ENCODE results near the gene FBXL7.

Gene FBXL7

DNA sequence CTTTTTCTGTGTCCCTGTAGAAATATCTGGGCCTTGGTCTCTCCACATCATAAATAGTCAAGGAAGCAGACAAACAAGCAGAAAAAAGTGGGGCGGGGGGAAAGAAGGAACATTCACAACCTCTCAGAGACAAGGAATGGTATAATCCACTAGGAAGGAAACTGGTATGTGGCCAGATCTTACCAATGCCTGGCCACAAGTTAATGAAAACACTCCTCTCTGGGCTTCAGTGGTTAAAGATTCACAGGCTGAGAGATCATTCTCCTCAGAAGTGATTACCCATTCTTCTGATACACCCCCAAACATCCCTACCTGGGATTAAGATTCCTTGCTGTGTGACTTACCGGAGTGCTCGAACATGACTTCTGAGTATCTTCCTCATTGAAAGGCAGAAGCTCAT is 389.0 kb downstream of the FBXL7 start:
- TF ChIP-seq, protein P1, sequence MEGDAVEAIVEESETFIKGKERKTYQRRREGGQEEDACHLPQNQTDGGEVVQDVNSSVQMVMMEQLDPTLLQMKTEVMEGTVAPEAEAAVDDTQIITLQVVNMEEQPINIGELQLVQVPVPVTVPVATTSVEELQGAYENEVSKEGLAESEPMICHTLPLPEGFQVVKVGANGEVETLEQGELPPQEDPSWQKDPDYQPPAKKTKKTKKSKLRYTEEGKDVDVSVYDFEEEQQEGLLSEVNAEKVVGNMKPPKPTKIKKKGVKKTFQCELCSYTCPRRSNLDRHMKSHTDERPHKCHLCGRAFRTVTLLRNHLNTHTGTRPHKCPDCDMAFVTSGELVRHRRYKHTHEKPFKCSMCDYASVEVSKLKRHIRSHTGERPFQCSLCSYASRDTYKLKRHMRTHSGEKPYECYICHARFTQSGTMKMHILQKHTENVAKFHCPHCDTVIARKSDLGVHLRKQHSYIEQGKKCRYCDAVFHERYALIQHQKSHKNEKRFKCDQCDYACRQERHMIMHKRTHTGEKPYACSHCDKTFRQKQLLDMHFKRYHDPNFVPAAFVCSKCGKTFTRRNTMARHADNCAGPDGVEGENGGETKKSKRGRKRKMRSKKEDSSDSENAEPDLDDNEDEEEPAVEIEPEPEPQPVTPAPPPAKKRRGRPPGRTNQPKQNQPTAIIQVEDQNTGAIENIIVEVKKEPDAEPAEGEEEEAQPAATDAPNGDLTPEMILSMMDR (IDR thresholded peaks at IDR 0.05; ENCODE audit: borderline replicate concordance, control extremely low read depth, extremely low read depth, insufficient read depth, missing control alignments): no peak
- in situ Hi-C loops (cut with MboI; ENCODE audit: low sequenced_read_pairs, unreplicated experiment): no loop called here

DNA sequence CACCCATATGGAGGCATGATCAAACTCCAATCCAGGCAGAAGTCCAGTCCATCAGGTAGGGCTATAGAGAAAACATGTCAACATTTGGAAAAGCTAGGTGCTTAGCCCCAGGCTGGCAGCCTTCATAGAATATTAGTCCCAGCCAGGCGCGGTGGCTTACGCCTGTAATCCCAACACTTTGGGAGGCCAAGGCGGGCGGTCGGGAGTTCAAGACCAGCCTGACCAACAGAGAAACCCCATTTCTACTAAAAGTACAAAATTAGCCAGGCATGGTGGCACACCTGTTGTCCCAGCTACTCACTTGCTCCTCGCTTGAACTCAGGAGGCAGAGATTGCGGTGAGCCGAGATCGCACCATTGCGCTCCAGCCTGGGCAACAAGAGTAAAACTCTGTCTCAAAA is 393.9 kb downstream of the FBXL7 start:
- DNase-seq (ENCODE audit: low spot score): no peak
- TF ChIP-seq, protein P1 (IDR thresholded peaks at IDR 0.05; ENCODE audit: borderline replicate concordance, control extremely low read depth, extremely low read depth, insufficient read depth, missing control alignments): no peak
- in situ Hi-C loops (cut with MboI; ENCODE audit: low sequenced_read_pairs, unreplicated experiment): no loop called here

More for the DNA sequence above, 389.0 kb downstream of the FBXL7 start:
- no peak for DNase-seq (ENCODE audit: low spot score)

DNA sequence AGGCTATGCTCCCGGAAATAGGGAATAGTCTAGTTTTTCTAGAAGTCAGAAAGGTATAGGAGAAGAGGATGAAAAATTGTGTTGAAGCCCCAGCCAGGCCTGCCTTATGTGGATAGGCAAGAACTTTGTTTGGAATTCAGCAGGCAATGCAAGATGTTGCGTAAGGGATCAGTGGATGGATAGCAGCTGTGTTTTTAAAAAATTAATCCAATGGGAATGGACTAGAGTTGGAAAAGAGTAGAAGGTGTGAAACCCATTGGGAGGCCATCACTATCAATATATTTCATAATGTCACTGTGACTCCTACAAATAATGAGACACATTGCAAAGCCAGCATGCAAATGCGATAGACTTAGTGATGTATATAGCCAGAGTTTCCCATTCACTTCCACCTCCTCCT is 397.7 kb downstream of the FBXL7 start:
- TF ChIP-seq, protein P1 (IDR thresholded peaks at IDR 0.05; ENCODE audit: borderline replicate concordance, control extremely low read depth, extremely low read depth, insufficient read depth, missing control alignments): no peak
- no peak for DNase-seq (ENCODE audit: low spot score)
- in situ Hi-C loops (cut with MboI; ENCODE audit: low sequenced_read_pairs, unreplicated experiment): no loop called here

DNA sequence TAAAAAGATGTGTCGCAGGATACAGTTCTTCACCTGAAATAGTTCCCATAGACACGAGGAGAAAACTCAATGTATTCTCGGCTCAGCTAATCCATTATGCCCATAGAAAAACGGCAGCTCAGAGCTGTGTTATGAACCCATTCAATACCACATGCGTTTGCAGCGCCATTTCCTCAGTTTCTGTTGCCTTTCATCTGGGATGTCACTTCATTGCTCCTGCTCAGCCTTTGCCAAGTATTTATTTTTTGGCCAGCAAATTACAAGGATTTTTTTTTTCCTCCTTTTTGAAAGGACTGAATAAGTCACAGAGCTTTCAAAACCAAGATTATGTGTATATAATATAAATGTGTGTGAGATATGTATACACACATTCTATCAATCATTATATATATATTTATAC is 398.7 kb downstream of the FBXL7 start:
- TF ChIP-seq, protein P1 (IDR thresholded peaks at IDR 0.05; ENCODE audit: borderline replicate concordance, control extremely low read depth, extremely low read depth, insufficient read depth, missing control alignments): no peak
- no peak for DNase-seq (ENCODE audit: low spot score)
- in situ Hi-C loops (cut with MboI; ENCODE audit: low sequenced_read_pairs, unreplicated experiment): no loop called here

DNA sequence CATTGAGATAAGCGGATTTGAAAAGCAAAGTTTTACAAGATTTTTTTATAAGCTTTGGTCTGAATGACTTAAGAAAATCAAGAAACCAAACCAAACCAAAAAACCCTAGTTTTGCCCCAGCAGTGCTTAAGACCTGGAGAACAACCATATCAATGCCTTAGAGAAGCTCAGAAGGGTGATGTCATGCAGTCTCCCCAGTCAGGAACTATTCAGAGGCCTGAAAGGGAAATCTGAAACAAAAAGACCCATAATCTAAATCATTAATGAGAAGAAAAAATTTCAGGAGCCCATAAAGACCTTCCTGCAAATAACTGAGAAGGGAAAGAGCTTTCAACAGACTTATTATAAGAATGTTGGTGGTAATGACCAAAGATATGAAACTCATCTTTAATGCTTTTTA is 399.5 kb downstream of the FBXL7 start:
- TF ChIP-seq, protein P1 (IDR thresholded peaks at IDR 0.05; ENCODE audit: borderline replicate concordance, control extremely low read depth, extremely low read depth, insufficient read depth, missing control alignments): no peak
- DNase-seq (ENCODE audit: low spot score): no peak
- in situ Hi-C loops (cut with MboI; ENCODE audit: low sequenced_read_pairs, unreplicated experiment): no loop called here

DNA sequence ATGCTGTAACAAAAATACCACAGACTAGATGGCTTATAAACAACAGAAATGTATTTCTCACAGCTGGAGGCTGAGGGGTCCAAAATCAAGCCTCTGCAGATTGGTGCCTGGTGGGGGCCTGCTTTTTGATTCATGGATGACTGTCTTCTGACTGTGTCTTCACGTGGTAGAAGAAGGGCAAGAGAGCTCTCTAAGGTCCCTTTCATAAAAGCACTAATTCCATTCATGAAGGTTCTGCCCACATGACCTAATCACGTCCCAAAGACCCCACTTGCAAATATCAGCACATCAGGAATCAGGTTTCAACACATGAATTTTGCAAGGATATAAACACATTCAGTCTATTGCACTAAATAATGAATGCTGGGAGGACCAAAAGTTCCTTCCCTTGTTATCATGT is 401.2 kb downstream of the FBXL7 start:
- DNase-seq (ENCODE audit: low spot score): no peak
- TF ChIP-seq, protein P1 (IDR thresholded peaks at IDR 0.05; ENCODE audit: borderline replicate concordance, control extremely low read depth, extremely low read depth, insufficient read depth, missing control alignments): no peak
- in situ Hi-C loops (cut with MboI; ENCODE audit: low sequenced_read_pairs, unreplicated experiment): no loop called here

DNA sequence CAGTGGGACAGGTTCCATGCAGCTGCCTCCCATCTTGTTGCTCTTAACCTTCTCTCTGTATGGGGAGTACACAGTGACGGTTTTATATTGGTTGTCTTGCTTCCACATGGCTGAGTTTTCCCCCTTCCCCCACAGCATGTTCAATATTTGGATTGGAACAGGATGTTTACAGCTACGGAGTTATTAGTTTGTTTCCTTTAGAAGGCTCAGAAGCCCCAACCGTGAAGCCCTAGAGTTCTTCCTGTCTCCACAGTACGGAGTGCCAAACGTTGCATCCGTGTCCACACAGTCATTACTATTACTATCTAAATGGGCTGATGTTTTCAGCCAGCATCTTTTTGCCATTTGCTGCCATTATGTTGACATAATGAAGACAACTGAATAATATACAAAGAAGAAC is 402.1 kb downstream of the FBXL7 start:
- in situ Hi-C loops (cut with MboI; ENCODE audit: low sequenced_read_pairs, unreplicated experiment): no loop called here
- DNase-seq (ENCODE audit: low spot score): no peak
- TF ChIP-seq, protein P1 (IDR thresholded peaks at IDR 0.05; ENCODE audit: borderline replicate concordance, control extremely low read depth, extremely low read depth, insufficient read depth, missing control alignments): no peak
